IMR-90 (cell line): ENCODE data around the gene RNASE1. TPM values are rescaled to one million over a fixed set of nuclear protein-coding genes. Genes with fewer than 3 reads are reported as not detected.

Source experiments
- ATAC-seq: fragments of 200-7000 bp; cut with Tn5 transposase; 2 replicates; pipeline ENCODE4 v1.9.1; 2020; ENCODE audit warnings: low read depth, mild to moderate bottlenecking, moderate library complexity
- BruUV-seq: library from RNA; stranded (reverse); fragments of 400-500 nt; replicated peaks from 2 replicates; lab custom pipeline; 2021; lab: Mats Ljungman, UMichigan
- CTCF ChIA-PET: fragments of 300-600 bp; formaldehyde crosslinking; extraction: SDS; loops from one replicate; lab custom pipeline; 2021; ENCODE audit warnings: antibody characterized with exemption; lab: Yijun Ruan, JAX
- POLR2A ChIA-PET: fragments of 300-600 bp; sonication (Branson Sonifier 250); formaldehyde crosslinking; loops from one replicate; lab custom pipeline; 2022; ENCODE audit warnings: antibody characterized with exemption; ENCODE audit not compliant: unreplicated experiment; lab: Charles Lee
- DNase-seq: peaks from one replicate; pipeline ENCODE4 v3.0.0; 2013
- H2AFZ ChIP-seq: replicated peaks from 2 replicates; pipeline ENCODE3; 2013; ENCODE audit warnings: low read length, mild to moderate bottlenecking; ENCODE audit not compliant: poor library complexity
- H2AK5ac ChIP-seq: 2 replicates; pipeline ENCODE4 v1.6.1; 2013; ENCODE audit warnings: low read depth, low read length, inconsistent platforms
- H2AK9ac ChIP-seq: replicated peaks from 2 replicates; pipeline ENCODE3; 2013; ENCODE audit warnings: mild to moderate bottlenecking, low read depth, low read length, moderate library complexity; ENCODE audit not compliant: poor library complexity
- H2BK120ac ChIP-seq: 2 replicates; pipeline ENCODE4 v1.6.1; 2013; ENCODE audit warnings: low read depth, low read length, inconsistent platforms
- H2BK15ac ChIP-seq: 3 replicates; pipeline ENCODE4 v1.6.1; 2013; ENCODE audit warnings: low read depth, low read length, inconsistent platforms
- H2BK20ac ChIP-seq: 2 replicates; pipeline ENCODE4 v1.6.1; 2013; ENCODE audit warnings: low read depth, mild to moderate bottlenecking, inconsistent platforms, low read length, moderate library complexity
- H2BK5ac ChIP-seq: 2 replicates; pipeline ENCODE4 v1.6.1; 2013; ENCODE audit warnings: mild to moderate bottlenecking, low read depth, low read length, inconsistent platforms; ENCODE audit not compliant: poor library complexity, severe bottlenecking
- H3K14ac ChIP-seq: replicated peaks from 2 replicates; pipeline ENCODE4 v1.6.1; 2013; ENCODE audit warnings: low read depth, low read length, inconsistent platforms
- H3K18ac ChIP-seq: 2 replicates; pipeline ENCODE4 v1.6.1; 2013; ENCODE audit warnings: low read depth, low read length, control low read depth
- H3K23ac ChIP-seq: 2 replicates; pipeline ENCODE4 v1.6.1; 2013; ENCODE audit warnings: low read depth, low read length, inconsistent platforms
- H3K27ac ChIP-seq: 2 replicates; pipeline ENCODE4 v1.5.1; 2013; ENCODE audit warnings: mild to moderate bottlenecking, control low read depth, low read length; ENCODE audit not compliant: insufficient read depth
- H3K27me3 ChIP-seq: 2 replicates; pipeline ENCODE4 v1.6.1; 2013; ENCODE audit warnings: low read length; ENCODE audit not compliant: control insufficient read depth, insufficient read depth
- H3K36me3 ChIP-seq: 2 replicates; pipeline ENCODE4 v1.6.1; 2013; ENCODE audit warnings: low read length, mixed read lengths; ENCODE audit not compliant: control insufficient read depth, insufficient read depth
- H3K4ac ChIP-seq: 2 replicates; pipeline ENCODE4 v1.6.1; 2013; ENCODE audit warnings: low read depth, low read length, inconsistent platforms
- H3K4me1 ChIP-seq: 2 replicates; pipeline ENCODE4 v1.6.1; 2013; ENCODE audit warnings: low read length, mixed read lengths; ENCODE audit not compliant: control insufficient read depth, insufficient read depth
- H3K4me2 ChIP-seq: 2 replicates; pipeline ENCODE4 v1.6.1; 2013; ENCODE audit warnings: low read depth, mild to moderate bottlenecking, control low read depth, low read length, moderate library complexity
- H3K4me3 ChIP-seq: 2 replicates; pipeline ENCODE4 v1.5.1; 2013; ENCODE audit warnings: low read depth, mild to moderate bottlenecking, control low read depth, low read length, moderate library complexity; ENCODE audit not compliant: insufficient read depth
- H3K56ac ChIP-seq: 2 replicates; pipeline ENCODE4 v1.6.1; 2013; ENCODE audit warnings: low read length, inconsistent platforms; ENCODE audit not compliant: insufficient read depth; ENCODE audit errors: extremely low read depth
- H3K79me1 ChIP-seq, 2 experiments: 2 replicates each; pipeline ENCODE4 v1.6.1; 2013; ENCODE audit warnings: low read length in 2 of 2, inconsistent platforms in 1 of 2, low read depth in 1 of 2
- H3K9ac ChIP-seq: 2 replicates; pipeline ENCODE4 v1.6.1; 2013; ENCODE audit warnings: low read depth, low read length, control low read depth
- H3K9me1 ChIP-seq: 2 replicates; pipeline ENCODE4 v1.6.1; 2013; ENCODE audit warnings: low read length, inconsistent platforms; ENCODE audit not compliant: insufficient read depth
- H3K9me3 ChIP-seq: 2 replicates; pipeline ENCODE4 v1.6.1; 2013; ENCODE audit warnings: low read length; ENCODE audit not compliant: control insufficient read depth, insufficient read depth
- H4K20me1 ChIP-seq: 2 replicates; pipeline ENCODE4 v1.6.1; 2013; ENCODE audit warnings: low read length, inconsistent platforms; ENCODE audit not compliant: insufficient read depth
- H4K5ac ChIP-seq: 2 replicates; pipeline ENCODE4 v1.6.1; 2013; ENCODE audit warnings: mild to moderate bottlenecking, low read depth, low read length, control low read depth
- H4K8ac ChIP-seq, 2 experiments: 2 replicates each; pipeline ENCODE4 v1.6.1; 2013; ENCODE audit warnings: low read depth in 2 of 2, low read length in 2 of 2, control low read depth in 1 of 2, inconsistent platforms in 1 of 2
- H4K91ac ChIP-seq: 2 replicates; pipeline ENCODE4 v1.6.1; 2013; ENCODE audit warnings: low read depth, low read length, inconsistent platforms; ENCODE audit not compliant: insufficient read depth
- BHLHE40 ChIP-seq: fragments of 150-350 bp; IDR thresholded peaks from 2 replicates; pipeline ENCODE4 v1.6.1; 2016; ENCODE audit warnings: mild to moderate bottlenecking, low read depth, low read length
- CEBPB ChIP-seq: IDR thresholded peaks from 2 replicates; pipeline ENCODE4 v1.6.1; 2012; ENCODE audit warnings: low read depth, low read length, improper control_type of control experiment
- CHD1 ChIP-seq: IDR thresholded peaks from 2 replicates; pipeline ENCODE4 v1.6.1; 2012; ENCODE audit warnings: low read depth, low read length, improper control_type of control experiment
- CTCF ChIP-seq: conservative IDR thresholded peaks from 2 replicates; pipeline ENCODE4 v1.5.1; 2012; ENCODE audit warnings: mild to moderate bottlenecking, low read depth, low read length, improper control_type of control experiment
- ELK1 ChIP-seq: fragments of 150-350 bp; IDR thresholded peaks from 2 replicates; pipeline ENCODE4 v1.6.1; 2016; ENCODE audit warnings: low read depth, mild to moderate bottlenecking, low read length, moderate library complexity, borderline replicate concordance
- FOS ChIP-seq: fragments of 150-350 bp; IDR thresholded peaks from 2 replicates; pipeline ENCODE4 v1.6.1; 2016; ENCODE audit warnings: low read depth, low read length
- MAFK ChIP-seq: IDR thresholded peaks from 2 replicates; pipeline ENCODE4 v1.6.1; 2012; ENCODE audit warnings: low read depth, low read length, improper control_type of control experiment
- MAZ ChIP-seq: IDR thresholded peaks from 2 replicates; pipeline ENCODE4 v1.6.1; 2012; ENCODE audit warnings: low read depth, mild to moderate bottlenecking, low read length, improper control_type of control experiment, moderate library complexity, borderline replicate concordance
- MXI1 ChIP-seq: IDR thresholded peaks from 2 replicates; pipeline ENCODE4 v1.6.1; 2012; ENCODE audit warnings: low read depth, mild to moderate bottlenecking, low read length, moderate library complexity, borderline replicate concordance
- NFE2L2 ChIP-seq: fragments of 150-350 bp; IDR thresholded peaks from 2 replicates; pipeline ENCODE4 v1.6.1; 2016; ENCODE audit warnings: low read depth, mild to moderate bottlenecking, low read length
- POLR2A ChIP-seq: IDR thresholded peaks from 2 replicates; pipeline ENCODE4 v1.6.1; 2012; ENCODE audit warnings: mild to moderate bottlenecking, low read depth, low read length
- RAD21 ChIP-seq: IDR thresholded peaks from 2 replicates; pipeline ENCODE4 v1.6.1; 2012; ENCODE audit warnings: low read length, improper control_type of control experiment
- RCOR1 ChIP-seq: IDR thresholded peaks from 2 replicates; pipeline ENCODE4 v1.6.1; 2012; ENCODE audit warnings: mild to moderate bottlenecking, low read length, improper control_type of control experiment; ENCODE audit not compliant: insufficient replicate concordance
- RFX5 ChIP-seq: IDR thresholded peaks from 2 replicates; pipeline ENCODE4 v1.8.0; 2012; ENCODE audit warnings: low read depth, mild to moderate bottlenecking, low read length, moderate library complexity
- SMC3 ChIP-seq: fragments of 150-350 bp; IDR thresholded peaks from 2 replicates; pipeline ENCODE4 v1.6.1; 2016; ENCODE audit warnings: low read depth, mild to moderate bottlenecking, antibody characterized with exemption, low read length, moderate library complexity
- USF2 ChIP-seq: fragments of 150-350 bp; IDR thresholded peaks from 2 replicates; pipeline ENCODE4 v1.6.1; 2017; ENCODE audit warnings: mild to moderate bottlenecking, antibody characterized with exemption, low read length, low read depth
- WGBS, 2 experiments: methylation state at CpG; one replicate each; pipeline versions ENCODE4 v1.1.5 to v1.1.7; 2013; ENCODE audit warnings: missing lambda C conversion rate in 2 of 2; ENCODE audit not compliant: insufficient read length in 1 of 2; ENCODE audit errors: extremely low coverage in 2 of 2; 5-methylcytosine and 5-hydroxymethylcytosine counted together
- dilution Hi-C: fragments of 300-500 bp; cut with HindIII; formaldehyde crosslinking; loops from one replicate; pipeline ENCODE4 v1.14.3; 2018; ENCODE audit warnings: low sequenced_read_pairs; ENCODE audit not compliant: unreplicated experiment
- in situ Hi-C: fragments of 300-500 bp; cut with MboI; formaldehyde crosslinking; loops from 3 replicates; pipeline ENCODE4 v1.14.3; 2019; ENCODE audit warnings: low sequenced_read_pairs, inconsistent platforms, mixed read lengths
- intact Hi-C: fragments of 100-400 bp; cut with micrococcal nuclease; formaldehyde crosslinking; loops from 2 replicates; pipeline ENCODE4 v1.10.0; 2022
- polyA plus RNA-seq, 3 experiments: library from polyadenylated mRNA; depleted of rRNA; stranded (reverse); fragments of >200 nt; gene quantifications; 2 replicates each; pipeline ENCODE4 v1.2.3, GENCODE V29; 2012; ENCODE audit warnings: low replicate concordance in 1 of 3
- total RNA-seq: library from RNA; depleted of rRNA; stranded (reverse); fragments of >200 nt; gene quantifications from 2 replicates; pipeline ENCODE4 v1.2.3, GENCODE V29; 2012

Gene RNASE1
- total and polyA plus RNA-seq, 2 of the 4 experiments (the other 2 are of a cell fraction), result not detected

- intact Hi-C loops, result no loop called here
- ATAC-seq (no peak), DNase-seq (no peak)
- Histone ChIP-seq H2BK20ac (no peak overlapping the region), H3K9ac (no peak overlapping the region), H3K9me1 (no peaks in the 10 kb centered on the region), H3K56ac (no peak overlapping the region), H2BK120ac (no peak overlapping the region), H3K9me3 (no peaks in the 10 kb centered on the region), H3K4me2 (no peak overlapping the region), H2BK5ac (no peak overlapping the region), H3K23ac (no peak overlapping the region), H2BK15ac (no peak overlapping the region), H2AFZ (no peak overlapping the region), H3K27me3 (no peaks in the 10 kb centered on the region), H4K8ac (no peak overlapping the region), H3K36me3 (no peaks in the 10 kb centered on the region), H2AK9ac (no peak overlapping the region), H3K18ac (no peak overlapping the region), H3K4me1 (no peaks in the 10 kb centered on the region), H3K4ac (no peak overlapping the region), H4K5ac (no peak overlapping the region), H4K20me1 (no peaks in the 10 kb centered on the region), H3K14ac (no peak overlapping the region), H3K79me1 (no peaks in the 10 kb centered on the region), H3K27ac (no peak overlapping the region), H4K91ac (no peak overlapping the region), H2AK5ac (no peak overlapping the region), H3K4me3 (no peak overlapping the region)
- ChIA-PET POLR2A (no interaction called here), CTCF (no interaction called here)
- dilution Hi-C loops, result no loop called here
- 92% methylated on average over 2 of the region's 12 CpGs; no CpG with 5 or more reads in 1 of the 2 experiments for WGBS, 2 experiments
- BruUV-seq, result no TSS peak
- no peak for TF ChIP-seq CTCF
- no peak for TF ChIP-seq RCOR1
- no peak for TF ChIP-seq FOS
- TF ChIP-seq POLR2A, result no peak
- TF ChIP-seq SMC3, result no peak
- no peak for TF ChIP-seq USF2
- no peak for TF ChIP-seq RAD21
- TF ChIP-seq NFE2L2, result no peak
- no peak for TF ChIP-seq RFX5
- no peak for TF ChIP-seq MAZ
- no peak for TF ChIP-seq CHD1
- no peak for TF ChIP-seq MAFK
- TF ChIP-seq MXI1, result no peak
- TF ChIP-seq ELK1, result no peak
- TF ChIP-seq BHLHE40, result no peak
- TF ChIP-seq CEBPB, result no peak
- in situ Hi-C loops, result no loop called here
These were observed 28.2 kb upstream of the RNASE1 start for GRCh38 chr14:20830831-20831230.
